PC-9 (cell line): ENCODE measurements around the gene SLC9A9.

ENCODE experiments used
- CTCF ChIP-seq: fragments of 200-600 bp; sonication (generic); conservative IDR thresholded peaks from 2 replicates; pipeline ENCODE4 v1.6.1; 2017; ENCODE audit warnings: mixed run types, antibody characterized with exemption, mild to moderate bottlenecking, moderate library complexity
- EZH2 ChIP-seq: fragments of 200-600 bp; sonication (generic); IDR thresholded peaks from 2 replicates; pipeline ENCODE4 v1.8.0; 2017; ENCODE audit warnings: antibody characterized with exemption, low read depth

GRCh38 chr3:143769616-143770015 is 78.7 kb downstream of the SLC9A9 start:
- TF ChIP-seq CTCF (no peak), EZH2 (no peak)
